Measurements from ENCODE around the gene CSTF3.

- TF ChIP-seq CTCF (optimal IDR thresholded peaks at IDR 0.05 in 1 of 3, IDR thresholded peaks at IDR 0.05 in 1 of 3, conservative IDR thresholded peaks at IDR 0.05 in 1 of 3; ENCODE audit: extremely low read depth in 1 of 3, insufficient read depth in 2 of 3, low read length in 3 of 3) (no peak), EZH2 (IDR thresholded peaks at IDR 0.05; ENCODE audit: low read length) (no peak)
Observed at GRCh38 chr11:33125025-33125424, 36.3 kb downstream of the CSTF3 start.

All from keratinocyte (primary cell).